Peyer's patch (tissue), 4 donors: ENCODE data around the gene CDC20. TPM values are rescaled to one million over a fixed set of nuclear protein-coding genes. Genes with fewer than 3 reads are reported as not detected.

Experiments used
- DNase-seq, 3 donors: peaks; one replicate each; pipeline ENCODE4 v3.0.0-alpha.2; 2017 to 2019
- H3K27ac ChIP-seq, 4 donors: fragments of 200-600 bp; sonication (generic); one replicate each; pipeline ENCODE4 v1.5.1; 2016 to 2019
- H3K27me3 ChIP-seq, 2 donors: fragments of 200-600 bp; sonication (generic); one replicate each; pipeline ENCODE4 v1.5.1; 2019
- H3K36me3 ChIP-seq, 3 donors: fragments of 200-600 bp; sonication (generic); one replicate each; pipeline ENCODE4 v1.5.1; 2016 to 2019
- H3K4me1 ChIP-seq, 4 donors: fragments of 200-600 bp; sonication (generic); one replicate each; pipeline ENCODE4 v1.5.1; 2016 to 2019
- H3K4me3 ChIP-seq, 4 donors: fragments of 200-600 bp; sonication (generic); 1 replicate in 3 of 4; 2 replicates in 1 of 4; pipeline ENCODE4 v1.5.1; 2016 to 2019; ENCODE audit warnings: mild to moderate bottlenecking in 1 of 4
- H3K9me3 ChIP-seq, 4 donors: fragments of 200-600 bp; sonication (generic); one replicate each; pipeline ENCODE4 v1.5.1; 2016 to 2019; ENCODE audit warnings: mild to moderate bottlenecking in 1 of 4
- CTCF ChIP-seq, 6 experiments: fragments of 450-650 bp in 4 of 6; fragments of 200-600 bp in 2 of 6; sonication (generic) in 1 of 6; IDR thresholded peaks; one replicate each; pipeline ENCODE4 v1.5.1; 2017 to 2019; ENCODE audit warnings: antibody characterized with exemption in 6 of 6, mild to moderate bottlenecking in 3 of 6, moderate library complexity in 1 of 6
- POLR2A ChIP-seq, 2 donors: fragments of 450-650 bp; IDR thresholded peaks; one replicate each; pipeline ENCODE4 v1.5.1; 2017; ENCODE audit warnings: antibody characterized with exemption in 2 of 2, mild to moderate bottlenecking in 2 of 2, moderate library complexity in 2 of 2
- total RNA-seq, 4 donors: library from RNA; depleted of rRNA; stranded (reverse); fragments of >200 nt; gene quantifications; one replicate each; pipeline ENCODE4 v1.1.0, GENCODE V29; 2016

The CDC20 gene
- 10 to 100 TPM in 1 of 4 donors, 1 to 10 TPM in 3; 3.4 to 14.9 (median 6.3) TPM for total RNA-seq

DNA sequence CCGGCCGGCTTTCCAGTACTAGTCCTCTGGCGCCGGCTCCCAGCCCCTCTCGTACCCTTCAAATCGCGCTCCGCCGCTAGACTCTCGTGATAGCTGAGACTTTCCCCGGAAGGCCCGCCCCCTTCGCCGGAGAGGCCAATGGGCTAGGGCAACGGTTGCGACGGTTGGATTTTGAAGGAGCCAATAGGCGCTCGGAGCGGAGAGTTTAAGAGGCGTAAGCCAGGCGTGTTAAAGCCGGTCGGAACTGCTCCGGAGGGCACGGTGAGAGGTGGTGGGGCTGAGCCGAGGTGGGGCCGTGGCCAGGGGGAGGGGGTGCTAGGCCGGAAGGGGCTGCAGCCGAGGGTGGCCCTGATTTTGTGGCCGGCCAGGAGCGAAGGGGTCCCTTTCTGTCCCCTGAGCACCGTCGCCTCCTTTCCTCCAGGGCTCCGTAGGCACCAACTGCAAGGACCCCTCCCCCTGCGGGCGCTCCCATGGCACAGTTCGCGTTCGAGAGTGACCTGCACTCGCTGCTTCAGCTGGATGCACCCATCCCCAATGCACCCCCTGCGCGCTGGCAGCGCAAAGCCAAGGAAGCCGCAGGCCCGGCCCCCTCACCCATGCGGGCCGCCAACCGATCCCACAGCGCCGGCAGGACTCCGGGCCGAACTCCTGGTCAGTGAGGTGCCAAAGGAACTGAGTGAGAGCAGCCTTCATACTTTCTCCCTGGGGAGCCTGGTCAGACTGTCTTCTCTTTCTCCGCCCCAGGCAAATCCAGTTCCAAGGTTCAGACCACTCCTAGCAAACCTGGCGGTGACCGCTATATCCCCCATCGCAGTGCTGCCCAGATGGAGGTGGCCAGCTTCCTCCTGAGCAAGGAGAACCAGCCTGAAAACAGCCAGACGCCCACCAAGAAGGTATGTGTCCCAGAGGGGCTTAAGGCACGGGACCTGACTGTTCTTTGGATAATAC, at the start of gene CDC20:
Gene CDC20, plus strand, starts transcription at position 236 of the 948 bp plus-strand sequence. Its CDS starts 235 bp downstream, at position 471.
- peak within 1 kb of the TSS; percentile 83 to 94 (median 94) for H3K27ac ChIP-seq
- DNase-seq = peak; percentile 99 to 100 (median 99)
- no peaks in the 10 kb centered on the region for H3K27me3 ChIP-seq
- TF ChIP-seq POLR2A (IDR thresholded peaks at IDR 0.05) (no peak), CTCF (IDR thresholded peaks at IDR 0.05) (no peak)
- no peaks in the 10 kb centered on the region for H3K9me3 ChIP-seq
- peaks cover 0 to 36% (median 0%) of the 10 kb centered on the region in 3 donors for H3K36me3 ChIP-seq
- H3K4me3 ChIP-seq = peak within 1 kb of the TSS; percentile 53 to 66 (median 62)
- H3K4me1 ChIP-seq = peaks cover 5 to 40% (median 6%) of the 10 kb centered on the region in 4 donors

DNA sequence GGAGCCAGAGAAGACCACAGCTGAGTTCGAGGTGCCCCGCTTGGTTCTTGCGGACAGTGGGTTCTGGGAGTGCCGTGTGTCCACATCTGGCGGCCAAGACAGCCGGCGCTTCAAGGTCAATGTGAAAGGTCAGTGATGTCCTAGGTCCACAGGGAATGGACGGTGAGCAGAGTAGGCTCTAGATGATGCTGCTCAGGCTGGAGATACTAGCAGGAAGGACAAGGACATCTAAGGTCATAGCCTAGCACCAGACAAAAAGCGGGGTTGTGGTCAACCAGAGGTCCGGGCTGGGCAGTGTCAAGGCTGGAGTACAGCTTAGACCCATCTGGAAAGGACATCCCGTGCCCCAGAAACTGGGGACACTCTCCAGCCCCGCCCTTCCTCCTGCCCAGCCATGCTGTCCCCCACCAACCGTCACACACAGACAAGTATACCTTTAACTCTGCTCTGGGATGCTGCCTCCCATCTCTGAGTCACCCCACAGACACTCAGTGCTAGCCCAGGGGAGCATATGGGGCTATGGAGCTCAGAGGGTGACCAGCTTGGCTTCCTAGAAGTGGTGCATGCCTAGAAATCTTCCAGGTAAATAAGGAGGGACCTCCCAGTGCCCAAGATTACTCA, 49.3 kb upstream of the CDC20 start:
- Histone ChIP-seq H3K27ac (no peak overlapping the region), H3K4me1 (no peaks in the 10 kb centered on the region), H3K4me3 (no peak overlapping the region), H3K27me3 (no peaks in the 10 kb centered on the region), H3K9me3 (no peaks in the 10 kb centered on the region), H3K36me3 (no peaks in the 10 kb centered on the region)
- TF ChIP-seq POLR2A (IDR thresholded peaks at IDR 0.05) (no peak), CTCF (IDR thresholded peaks at IDR 0.05) (no peak)
- DNase-seq = no peak

- DNase-seq = peak in 1 of 3 donors; percentile 32
- H3K36me3 ChIP-seq = no peaks in the 10 kb centered on the region
- H3K4me1 ChIP-seq = no peaks in the 10 kb centered on the region
- TF ChIP-seq CTCF (IDR thresholded peaks at IDR 0.05) (no peak), POLR2A (IDR thresholded peaks at IDR 0.05) (no peak)
- H3K27me3 ChIP-seq = no peaks in the 10 kb centered on the region
- H3K4me3 ChIP-seq = no peak overlapping the region
- no peaks in the 10 kb centered on the region for H3K9me3 ChIP-seq
- no peak overlapping the region for H3K27ac ChIP-seq
These were observed 47.3 kb upstream of the CDC20 start for GRCh38 chr1:43311521-43311920.

DNA sequence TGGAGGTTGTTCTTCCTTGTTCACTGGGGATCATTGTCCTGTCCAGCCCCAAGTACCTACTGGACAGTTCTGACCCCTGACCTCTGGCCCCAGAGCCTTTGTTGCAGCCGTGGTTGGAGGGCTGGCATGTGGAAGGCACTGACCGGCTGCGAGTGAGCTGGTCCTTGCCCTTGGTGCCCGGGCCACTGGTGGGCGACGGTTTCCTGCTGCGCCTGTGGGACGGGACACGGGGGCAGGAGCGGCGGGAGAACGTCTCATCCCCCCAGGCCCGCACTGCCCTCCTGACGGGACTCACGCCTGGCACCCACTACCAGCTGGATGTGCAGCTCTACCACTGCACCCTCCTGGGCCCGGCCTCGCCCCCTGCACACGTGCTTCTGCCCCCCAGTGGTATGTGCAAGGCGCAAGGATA, 46.6 kb upstream of the CDC20 start:
- no peaks in the 10 kb centered on the region for H3K4me1 ChIP-seq
- TF ChIP-seq CTCF (IDR thresholded peaks at IDR 0.05) = no peak
- no peak for TF ChIP-seq POLR2A (IDR thresholded peaks at IDR 0.05)
- no peaks in the 10 kb centered on the region for H3K27me3 ChIP-seq
- DNase-seq = no peak
- H3K9me3 ChIP-seq = no peaks in the 10 kb centered on the region
- H3K4me3 ChIP-seq = no peak overlapping the region
- H3K27ac ChIP-seq = no peak overlapping the region
- H3K36me3 ChIP-seq = no peaks in the 10 kb centered on the region

GRCh38 chr1:43312663-43313515, 45.9 kb upstream of the CDC20 start:
- Histone ChIP-seq H3K9me3 (no peaks in the 10 kb centered on the region), H3K27me3 (no peaks in the 10 kb centered on the region), H3K4me1 (no peaks in the 10 kb centered on the region), H3K27ac (peak overlapping the region in 1 of 4 donors; percentile 5), H3K4me3 (no peak overlapping the region), H3K36me3 (no peaks in the 10 kb centered on the region)
- TF ChIP-seq CTCF (IDR thresholded peaks at IDR 0.05) (no peak), POLR2A (IDR thresholded peaks at IDR 0.05) (no peak)
- DNase-seq = peak in 1 of 3 donors; percentile 33
